ENCODE data around the gene ZNF165. TPM values are rescaled to one million over a fixed set of nuclear protein-coding genes. Genes with fewer than 3 reads are reported as not detected.

The ZNF165 gene
- polyA plus RNA-seq, 3 donors = 0.05 to 0.08 TPM; not detected in 1

GRCh38 chr6:28060405-28060804, 20.0 kb upstream of the ZNF165 start:
- no peak for DNase-seq
- Mint-ChIP-seq H3K4me1 (no peaks in the 10 kb centered on the region), H3K27me3 (ENCODE audit: low read depth in 3 of 3) (peaks cover 2 to 8% (median 5%) of the 10 kb centered on the region in 3 donors), H3K9me3 (no peaks in the 10 kb centered on the region), H3K27ac (no peak overlapping the region), H3K36me3 (no peaks in the 10 kb centered on the region), H3K4me3 (no peak overlapping the region)
- Histone ChIP-seq H3K79me2 (ENCODE audit: insufficient read depth, low read length) (no peaks in the 10 kb centered on the region), H3K4me1 (ENCODE audit: control insufficient read depth in 1 of 2, insufficient read depth in 2 of 2, low read length in 2 of 2) (no peaks in the 10 kb centered on the region), H3K9me3 (replicated peaks in 1 of 2; ENCODE audit: control insufficient read depth in 1 of 2, insufficient read depth in 1 of 2, low read length in 2 of 2) (no peaks in the 10 kb centered on the region), H3K4me3 (replicated peaks in 1 of 3; ENCODE audit: low read depth in 2 of 3, low read length in 3 of 3) (no peak overlapping the region), H4K20me1 (ENCODE audit: insufficient read depth, low read length) (no peaks in the 10 kb centered on the region), H3K36me3 (replicated peaks in 1 of 2; ENCODE audit: control insufficient read depth in 1 of 2, insufficient read depth in 2 of 2, low read length in 2 of 2) (no peaks in the 10 kb centered on the region), H3K4me2 (replicated peaks; ENCODE audit: extremely low read depth, low read length, poor library complexity, severe bottlenecking) (no peak overlapping the region), H3K27me3 (ENCODE audit: control insufficient read depth in 2 of 2, insufficient read depth in 2 of 2, low read length in 2 of 2) (peaks cover 0 to 2% of the 10 kb centered on the region in 2 donors), H2AFZ (ENCODE audit: insufficient read depth, low read depth, low read length, poor library complexity, severe bottlenecking) (no peak overlapping the region), H3K9ac (ENCODE audit: insufficient read depth, low read length, poor library complexity, severe bottlenecking) (no peak overlapping the region), H3K27ac (ENCODE audit: low read depth in 1 of 2, low read length in 2 of 2) (no peak overlapping the region)
- intact Hi-C loops (cut with micrococcal nuclease) = no loop called here
- WGBS (ENCODE audit: insufficient coverage) = 7% methylated on average over 2 of the region's 2 CpGs
- no peak for TF ChIP-seq CTCF (IDR thresholded peaks at IDR 0.05)

GRCh38 chr6:28064272-28064671, 16.1 kb upstream of the ZNF165 start:
- TF ChIP-seq CTCF (IDR thresholded peaks at IDR 0.05) = no peak
- intact Hi-C loops (cut with micrococcal nuclease) = no loop called here
- no CpG with 5 or more reads among the region's 3 CpGs for WGBS (ENCODE audit: insufficient coverage)
- Histone ChIP-seq H3K4me1 (ENCODE audit: control insufficient read depth in 1 of 2, insufficient read depth in 2 of 2, low read length in 2 of 2) (no peaks in the 10 kb centered on the region), H3K4me3 (replicated peaks in 1 of 3; ENCODE audit: low read depth in 2 of 3, low read length in 3 of 3) (no peak overlapping the region), H3K4me2 (replicated peaks; ENCODE audit: extremely low read depth, low read length, poor library complexity, severe bottlenecking) (no peak overlapping the region), H3K9ac (ENCODE audit: insufficient read depth, low read length, poor library complexity, severe bottlenecking) (no peak overlapping the region), H3K36me3 (replicated peaks in 1 of 2; ENCODE audit: control insufficient read depth in 1 of 2, insufficient read depth in 2 of 2, low read length in 2 of 2) (no peaks in the 10 kb centered on the region), H2AFZ (ENCODE audit: insufficient read depth, low read depth, low read length, poor library complexity, severe bottlenecking) (no peak overlapping the region), H3K27ac (ENCODE audit: low read depth in 1 of 2, low read length in 2 of 2) (no peak overlapping the region), H3K79me2 (ENCODE audit: insufficient read depth, low read length) (no peaks in the 10 kb centered on the region), H3K27me3 (ENCODE audit: control insufficient read depth in 2 of 2, insufficient read depth in 2 of 2, low read length in 2 of 2) (peaks cover 7 to 9% of the 10 kb centered on the region in 2 donors), H3K9me3 (replicated peaks in 1 of 2; ENCODE audit: control insufficient read depth in 1 of 2, insufficient read depth in 1 of 2, low read length in 2 of 2) (no peaks in the 10 kb centered on the region), H4K20me1 (ENCODE audit: insufficient read depth, low read length) (no peaks in the 10 kb centered on the region)
- no peaks in the 10 kb centered on the region for H3K36me3 Mint-ChIP-seq
- H3K27me3 Mint-ChIP-seq (ENCODE audit: low read depth in 3 of 3) = peaks cover 4 to 14% (median 7%) of the 10 kb centered on the region in 3 donors
- no peak for DNase-seq
- peaks cover 0 to 1% (median 0%) of the 10 kb centered on the region in 7 donors for H3K9me3 Mint-ChIP-seq
- H3K4me3 Mint-ChIP-seq = no peak overlapping the region
- H3K4me1 Mint-ChIP-seq = no peaks in the 10 kb centered on the region
- H3K27ac Mint-ChIP-seq = no peak overlapping the region

All from CD14-positive monocyte (primary cell).